NCI-H510A (cell line): ENCODE results near the gene AQR.
"Not testable (repeated sequence)": the region's sequence is repeated elsewhere in the genome, so short reads cannot be mapped to it uniquely, and the experiment has no call there.

Experiments
- DNase-seq: peaks from one replicate; lab custom pipeline; 2025; lab: John Stamatoyannopoulos, UW

Gene AQR

DNA sequence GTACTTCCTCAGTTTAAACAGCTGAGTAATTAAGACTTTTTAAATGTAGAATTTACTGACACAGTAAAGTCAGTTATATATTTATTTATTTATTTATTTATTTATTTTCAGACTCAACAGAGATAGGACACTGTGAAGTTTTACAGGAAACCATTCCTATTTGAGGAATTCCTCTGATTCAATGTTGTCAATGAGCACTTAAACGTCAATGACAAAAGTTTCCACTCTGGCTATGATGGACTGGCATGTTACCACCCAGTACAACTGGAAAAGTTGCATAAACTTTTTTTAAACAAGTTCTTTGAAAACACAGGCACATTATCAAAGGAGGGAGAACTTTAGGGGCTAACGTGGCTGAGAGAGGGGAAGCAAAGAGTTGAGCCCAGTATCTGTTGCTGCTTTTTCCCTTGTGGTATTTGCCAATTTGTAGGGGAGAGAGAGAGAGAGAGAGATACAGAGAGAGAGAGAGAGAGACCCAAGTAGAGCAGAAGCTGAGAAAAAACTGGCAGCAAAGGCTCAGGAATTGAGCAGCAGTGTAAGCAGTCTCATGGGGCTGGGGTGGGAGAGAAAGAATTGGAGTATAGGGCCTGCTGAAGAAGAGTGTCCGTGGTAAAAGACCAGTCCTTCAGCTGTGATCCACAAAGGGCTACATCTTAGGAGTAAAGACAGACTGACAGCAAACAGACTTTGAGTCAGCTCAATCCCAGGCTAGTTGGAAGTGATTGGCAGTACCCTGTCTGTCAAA, 155.9 kb downstream of the AQR start:
- DNase-seq = no peak

- DNase-seq = not testable (repeated sequence)
Observed at GRCh38 chr15:34812868-34813365, 156.6 kb downstream of the AQR start.

DNA sequence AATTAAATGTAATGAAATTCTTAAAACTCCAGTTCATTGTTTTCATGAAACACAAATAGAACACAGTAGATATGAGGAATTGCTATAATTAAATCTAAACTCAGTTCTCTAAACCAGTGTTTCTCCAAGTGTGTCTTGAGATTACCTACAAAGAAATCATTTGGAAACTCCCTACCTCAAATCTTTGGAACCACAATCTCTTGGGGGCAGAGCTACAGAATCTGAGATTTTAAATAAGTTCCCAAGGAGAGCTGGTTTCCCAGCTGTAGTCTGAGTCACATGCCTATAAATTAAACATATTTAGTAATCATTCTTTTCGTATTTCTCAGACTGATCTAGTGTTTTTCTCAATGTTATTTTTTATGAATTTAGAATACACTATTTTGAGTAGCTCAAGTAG, 157.2 kb downstream of the AQR start:
- DNase-seq = no peak

GRCh38 chr15:34810443-34811129, 159.0 kb downstream of the AQR start:
- no peak for DNase-seq

GRCh38 chr15:34809186-34809585, 160.4 kb downstream of the AQR start:
- DNase-seq = no peak

GRCh38 chr15:34808016-34808415, 161.5 kb downstream of the AQR start:
- DNase-seq = no peak

DNA sequence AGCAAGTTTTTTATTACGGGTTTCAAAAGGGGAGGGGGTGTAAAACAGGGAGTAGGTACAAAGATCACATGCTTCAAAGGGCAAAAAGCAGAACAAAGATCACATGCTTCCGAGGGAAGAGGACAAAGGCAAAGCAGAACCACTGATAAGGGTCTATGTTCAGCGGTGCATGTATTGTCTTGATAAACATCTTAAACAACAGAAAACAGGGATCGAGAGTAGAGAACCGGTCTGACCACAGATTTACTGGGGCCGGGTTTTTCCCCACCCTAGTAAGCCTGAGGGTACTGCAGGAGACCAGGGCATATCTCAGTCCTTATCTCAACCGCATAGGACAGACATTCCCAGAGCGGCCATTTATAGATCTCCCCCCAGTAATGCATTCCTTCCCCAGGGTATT, 162.3 kb downstream of the AQR start:
- DNase-seq = not testable (repeated sequence)

- DNase-seq = no peak
Observed at GRCh38 chr15:34804776-34805175, 164.8 kb downstream of the AQR start.

DNA sequence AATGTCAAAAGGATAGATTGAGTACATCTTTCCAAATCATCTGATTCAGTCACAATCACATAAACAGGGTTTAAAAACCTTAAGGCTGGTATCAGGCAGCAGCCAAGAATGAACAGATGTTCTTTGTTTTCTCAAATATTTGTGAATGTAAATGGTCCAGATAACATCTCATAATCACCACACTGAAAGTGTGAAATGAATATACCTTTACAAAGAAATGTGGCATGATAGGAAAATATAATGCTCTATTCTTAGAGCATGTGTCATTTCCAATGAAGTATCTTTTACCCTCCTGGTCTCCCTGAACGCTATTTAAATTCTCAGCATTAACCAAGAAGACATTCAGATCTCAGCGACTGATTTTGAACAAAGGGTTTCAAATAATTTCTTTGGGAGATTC, 165.4 kb downstream of the AQR start:
- DNase-seq = no peak

DNA sequence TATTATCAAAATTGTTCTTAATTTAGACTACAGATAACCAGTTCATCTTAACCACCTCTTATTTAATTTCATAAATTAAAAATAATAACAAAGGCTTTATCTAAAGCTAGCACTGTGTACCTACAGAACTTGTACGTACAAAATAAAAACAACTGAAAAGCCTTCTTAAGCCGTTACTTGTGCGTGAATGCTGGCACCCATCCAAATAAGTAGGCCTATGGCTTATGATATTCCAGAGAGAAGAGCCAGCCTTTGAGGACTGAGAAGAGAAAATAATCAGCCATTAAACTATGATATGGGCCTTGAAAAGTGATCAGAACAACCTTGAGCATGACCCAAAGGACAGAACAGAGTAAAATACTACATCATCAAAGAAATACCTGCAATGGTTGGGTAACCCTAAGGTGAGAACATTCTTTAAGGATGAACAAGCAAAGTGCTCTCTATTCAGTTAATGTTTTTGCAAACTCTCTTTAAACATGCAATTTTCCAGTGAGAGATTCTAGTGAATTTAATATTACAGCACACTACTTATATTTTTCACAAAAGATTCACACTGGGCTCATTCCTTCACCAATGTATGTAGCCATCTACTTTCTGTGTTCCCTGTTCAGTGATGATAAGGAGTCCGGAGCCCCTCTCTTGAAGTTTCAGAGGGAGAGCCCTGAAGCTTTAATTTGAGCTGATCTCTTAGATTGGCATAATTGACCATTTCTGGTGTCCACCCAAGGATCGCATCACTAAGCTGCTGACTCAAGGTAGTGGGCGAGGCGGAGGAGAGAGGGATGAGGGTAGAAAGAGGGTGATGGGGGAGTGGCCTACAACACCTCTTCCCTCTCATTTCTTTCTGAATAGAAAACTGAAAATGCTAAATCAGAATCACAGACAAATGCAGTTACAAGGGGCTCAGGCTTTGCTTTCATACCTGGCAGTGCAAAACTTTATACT, 166.5 kb downstream of the AQR start:
- no peak for DNase-seq

GRCh38 chr15:34802371-34802770, 167.2 kb downstream of the AQR start:
- DNase-seq = no peak
